ENCODE results near the gene RPS27A. TPM values are rescaled to one million over a fixed set of nuclear protein-coding genes. Genes with fewer than 3 reads are reported as not detected.
A peak's percentile ranks its signal among the peaks of the same experiment; 100 is the strongest.
"Not testable (repeated sequence)": the region's sequence is repeated elsewhere in the genome, so short reads cannot be mapped to it uniquely, and the experiment has no call there.

RPS27A gene
- total RNA-seq, 1 donor = 694 TPM

DNA sequence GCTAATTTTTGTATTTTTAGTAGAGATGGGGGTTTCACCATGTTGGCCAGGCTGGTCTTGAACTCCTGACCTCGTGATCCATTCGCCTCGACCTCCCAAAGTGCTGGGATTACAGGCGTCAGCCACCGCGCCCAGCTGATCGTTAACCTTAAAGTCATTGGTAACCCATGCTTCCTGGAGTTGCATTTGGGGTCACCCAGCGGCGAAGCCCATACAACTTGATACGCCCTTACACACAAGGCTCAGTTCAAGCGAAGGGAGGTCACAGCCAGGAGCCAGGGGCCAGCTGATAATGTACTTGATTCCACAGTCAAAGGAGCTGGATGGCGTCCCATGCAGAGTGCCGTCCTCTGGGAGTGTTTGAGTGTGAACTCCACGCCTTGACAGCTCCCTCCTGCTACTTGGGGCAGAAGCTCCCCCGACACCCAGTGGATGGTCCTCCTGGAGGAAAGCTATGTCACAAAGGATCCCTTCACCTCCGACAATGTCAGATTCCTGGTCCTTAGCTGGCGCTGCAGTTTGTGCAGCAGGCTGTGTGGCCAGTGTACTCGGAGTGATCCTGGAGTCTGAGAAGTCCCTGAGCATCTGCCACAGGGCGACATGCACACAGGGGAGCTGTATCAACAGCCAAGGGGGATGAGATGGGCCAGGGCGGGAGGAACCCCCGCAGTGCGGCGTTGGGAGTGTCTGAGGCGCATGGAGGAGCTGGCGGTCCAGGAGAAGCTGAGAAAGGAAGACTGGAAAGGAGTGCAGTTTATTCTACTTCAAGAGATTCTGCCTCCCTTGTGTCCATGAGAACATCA is 8.3 kb upstream of the RPS27A start:
- no peak for DNase-seq (ENCODE audit: low read depth)
- H3K4me3 ChIP-seq (ENCODE audit: low read depth, low read length) = no peak overlapping the region
- TF ChIP-seq, protein P1, sequence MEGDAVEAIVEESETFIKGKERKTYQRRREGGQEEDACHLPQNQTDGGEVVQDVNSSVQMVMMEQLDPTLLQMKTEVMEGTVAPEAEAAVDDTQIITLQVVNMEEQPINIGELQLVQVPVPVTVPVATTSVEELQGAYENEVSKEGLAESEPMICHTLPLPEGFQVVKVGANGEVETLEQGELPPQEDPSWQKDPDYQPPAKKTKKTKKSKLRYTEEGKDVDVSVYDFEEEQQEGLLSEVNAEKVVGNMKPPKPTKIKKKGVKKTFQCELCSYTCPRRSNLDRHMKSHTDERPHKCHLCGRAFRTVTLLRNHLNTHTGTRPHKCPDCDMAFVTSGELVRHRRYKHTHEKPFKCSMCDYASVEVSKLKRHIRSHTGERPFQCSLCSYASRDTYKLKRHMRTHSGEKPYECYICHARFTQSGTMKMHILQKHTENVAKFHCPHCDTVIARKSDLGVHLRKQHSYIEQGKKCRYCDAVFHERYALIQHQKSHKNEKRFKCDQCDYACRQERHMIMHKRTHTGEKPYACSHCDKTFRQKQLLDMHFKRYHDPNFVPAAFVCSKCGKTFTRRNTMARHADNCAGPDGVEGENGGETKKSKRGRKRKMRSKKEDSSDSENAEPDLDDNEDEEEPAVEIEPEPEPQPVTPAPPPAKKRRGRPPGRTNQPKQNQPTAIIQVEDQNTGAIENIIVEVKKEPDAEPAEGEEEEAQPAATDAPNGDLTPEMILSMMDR (IDR thresholded peaks at IDR 0.05; ENCODE audit: insufficient read depth, low read depth, low read length) = no peak

DNA sequence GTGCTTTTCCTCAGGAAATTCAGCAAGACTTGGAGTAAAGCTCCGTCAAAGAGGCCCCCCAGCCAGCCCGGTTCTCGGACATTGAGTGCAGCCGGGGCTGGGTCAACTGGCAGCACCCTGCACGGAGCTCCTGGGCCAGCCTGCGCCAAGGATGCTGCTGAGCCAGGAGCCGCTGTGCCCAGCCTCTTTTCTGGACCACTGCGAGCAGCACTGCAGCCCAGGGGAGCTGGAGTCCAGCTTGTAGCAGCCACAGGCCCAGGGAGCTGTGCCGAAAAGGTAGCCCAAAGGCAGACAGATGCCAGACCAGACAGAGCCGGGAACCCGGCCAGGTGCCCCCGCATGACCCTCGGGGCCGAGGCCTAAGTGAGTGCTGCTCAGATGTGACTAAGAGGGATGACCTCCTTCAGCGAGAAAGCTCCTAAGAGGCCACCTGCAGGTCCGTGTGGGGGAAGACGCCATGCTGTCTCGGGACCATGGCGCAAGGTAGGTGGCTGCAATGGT is 7.7 kb upstream of the RPS27A start:
- H3K4me3 ChIP-seq (ENCODE audit: low read depth, low read length) = no peak overlapping the region
- TF ChIP-seq, protein P1 (IDR thresholded peaks at IDR 0.05; ENCODE audit: insufficient read depth, low read depth, low read length) = no peak
- no peak for DNase-seq (ENCODE audit: low read depth)

DNA sequence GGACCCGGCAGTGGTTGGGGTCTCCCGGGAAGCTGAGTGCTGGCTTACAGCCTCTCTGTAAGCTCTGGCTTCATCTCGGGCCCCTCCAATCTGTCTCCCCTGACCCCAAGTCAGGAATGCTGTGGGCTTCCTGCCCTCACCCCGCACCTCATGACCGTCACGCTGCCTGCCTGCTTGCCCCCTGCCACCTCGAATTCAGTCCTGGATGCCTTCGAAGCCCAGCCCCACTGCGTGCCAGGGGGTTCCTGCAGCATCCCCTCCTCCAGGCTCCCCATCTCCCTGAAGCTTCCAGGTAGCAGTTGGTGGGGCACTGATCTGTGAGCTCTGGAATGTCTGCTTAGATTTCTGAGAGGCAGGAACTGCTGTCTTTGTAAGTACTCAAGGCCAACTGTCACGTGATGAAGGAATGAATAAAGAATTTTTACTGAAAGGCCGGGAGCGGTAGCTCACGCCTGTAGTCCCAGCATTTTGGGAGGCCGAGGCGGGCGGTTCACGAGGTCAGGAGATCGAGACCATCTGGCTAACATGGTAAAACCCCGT is 6.9 kb upstream of the RPS27A start:
- no peak overlapping the region for H3K4me3 ChIP-seq (ENCODE audit: low read depth, low read length)
- TF ChIP-seq, protein P1 (IDR thresholded peaks at IDR 0.05; ENCODE audit: insufficient read depth, low read depth, low read length) = no peak
- DNase-seq (ENCODE audit: low read depth) = no peak

DNA sequence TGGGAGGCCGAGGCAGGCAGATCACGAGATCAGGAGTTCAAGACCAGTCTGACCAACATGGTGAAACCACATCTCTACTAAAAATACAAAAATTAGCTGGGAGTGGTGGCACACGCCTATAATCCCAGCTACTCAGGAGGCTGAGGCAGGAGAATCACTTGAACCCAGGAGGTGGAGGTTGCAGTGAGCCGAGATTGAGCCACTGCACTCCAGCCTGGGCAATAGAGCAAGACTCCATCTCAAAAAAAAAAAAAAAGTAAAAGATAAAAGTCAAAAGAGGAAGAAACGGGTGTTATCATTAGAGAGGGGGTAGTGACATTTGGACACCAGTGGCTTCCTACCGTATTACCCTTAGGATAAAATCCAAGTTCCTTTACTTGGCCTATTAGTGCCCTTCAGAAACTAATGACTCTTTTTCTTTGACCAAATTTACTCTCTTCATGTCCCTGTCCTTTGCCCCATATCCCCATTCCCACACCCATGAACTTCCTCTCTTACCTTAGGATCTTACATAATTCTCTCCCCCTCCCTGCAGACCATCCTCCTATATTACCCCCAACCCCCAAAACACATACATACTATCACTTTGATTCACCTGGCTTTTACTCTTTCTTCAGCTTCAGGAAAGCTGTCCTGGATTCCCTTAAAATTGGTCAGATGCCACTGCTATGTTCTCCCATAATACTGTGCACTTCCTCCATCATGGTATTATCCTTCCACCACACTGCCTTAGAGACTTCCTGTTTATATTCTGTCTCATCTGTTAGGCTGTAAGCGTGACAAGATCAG is 4.9 kb upstream of the RPS27A start:
- H3K4me3 ChIP-seq (ENCODE audit: low read depth, low read length) = not testable (repeated sequence)
- DNase-seq (ENCODE audit: low read depth) = peak; percentile 77

DNA sequence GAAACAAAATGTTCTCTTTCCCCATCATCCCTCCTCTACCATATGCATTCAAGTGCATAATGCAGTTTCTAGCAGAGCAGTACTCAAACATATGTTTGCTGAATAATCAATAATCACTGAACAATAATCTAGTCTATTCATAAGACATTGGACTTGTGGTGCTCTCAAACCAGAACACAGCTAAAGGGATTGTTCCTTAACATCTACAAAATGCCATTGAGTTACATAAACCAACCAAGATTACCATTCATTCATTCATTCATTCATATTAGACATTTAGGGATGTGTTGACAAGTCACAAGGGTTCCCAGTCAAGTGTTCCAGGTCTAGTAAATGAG is 4.3 kb upstream of the RPS27A start:
- TF ChIP-seq, protein P1 (IDR thresholded peaks at IDR 0.05; ENCODE audit: insufficient read depth, low read depth, low read length) = no peak
- no peak overlapping the region for H3K4me3 ChIP-seq (ENCODE audit: low read depth, low read length)
- DNase-seq (ENCODE audit: low read depth) = no peak

DNA sequence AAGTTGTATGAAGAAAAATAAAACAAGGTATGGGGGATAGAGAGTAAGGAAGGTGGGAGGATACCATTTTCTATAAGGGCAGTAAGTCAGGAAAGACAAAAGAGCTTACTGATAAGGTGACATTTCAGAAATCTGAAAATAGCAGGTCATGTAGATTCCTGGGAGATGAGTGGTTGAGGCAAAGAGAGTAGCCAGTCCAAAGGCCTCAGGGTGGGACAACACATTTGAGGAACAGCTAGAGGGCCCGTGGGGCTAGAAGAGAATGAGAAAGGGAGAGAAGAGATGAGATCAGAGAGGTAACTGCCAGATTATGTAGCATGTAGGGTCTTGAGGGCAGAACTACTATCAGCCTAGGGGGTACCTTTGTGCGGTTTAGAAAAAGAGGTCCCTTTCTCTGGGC is 3.3 kb upstream of the RPS27A start:
- no peak overlapping the region for H3K4me3 ChIP-seq (ENCODE audit: low read depth, low read length)
- DNase-seq (ENCODE audit: low read depth) = no peak
- TF ChIP-seq, protein P1 (IDR thresholded peaks at IDR 0.05; ENCODE audit: insufficient read depth, low read depth, low read length) = no peak

DNA sequence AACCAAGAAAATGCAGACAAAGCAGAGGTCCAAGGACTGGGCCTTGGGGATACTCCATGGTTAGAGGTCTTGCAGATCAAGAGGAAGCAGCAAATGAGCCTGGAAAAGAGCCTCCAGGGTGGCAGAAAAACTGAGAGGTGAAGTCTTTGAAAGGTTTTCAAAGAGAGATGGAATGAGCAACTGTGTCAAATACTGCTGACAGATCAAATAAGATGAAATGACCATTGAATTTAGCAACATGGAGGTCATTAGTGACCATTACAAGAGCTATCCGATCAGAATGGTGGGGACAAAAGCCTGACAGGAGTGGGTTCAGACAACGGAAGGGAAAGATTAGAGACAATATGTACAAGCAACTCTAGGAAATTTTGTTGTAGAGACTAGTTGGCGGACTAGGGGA is 1.9 kb upstream of the RPS27A start:
- no peak overlapping the region for H3K4me3 ChIP-seq (ENCODE audit: low read depth, low read length)
- no peak for DNase-seq (ENCODE audit: low read depth)
- TF ChIP-seq, protein P1 (IDR thresholded peaks at IDR 0.05; ENCODE audit: insufficient read depth, low read depth, low read length) = no peak

Data from fibroblast of villous mesenchyme (primary cell).